ENCODE results near the gene SFRP2. TPM values are rescaled to one million over a fixed set of nuclear protein-coding genes. Genes with fewer than 3 reads are reported as not detected.
A peak's percentile ranks its signal among the peaks of the same experiment; 100 is the strongest.

The SFRP2 gene
- polyA plus RNA-seq, result 3.5 TPM
- long read RNA-seq, donor 1, result 0 reads
- long read RNA-seq, donor 2, partial matches to known transcripts, result 0 of 1 reads
- long read RNA-seq, donor 2, other reads (novel, unspliced or antisense), result 0 of 1 reads
- long read RNA-seq, donor 3, partial matches to known transcripts, result 0 of 1 reads
- long read RNA-seq, donor 3, other reads (novel, unspliced or antisense), result 0 of 1 reads
- long read RNA-seq, donor 4, result 0 reads
- long read RNA-seq, donor 5, transcript SFRP2-201 (3 exons, 2,032 nt), result major isoform, 17 of 17 reads
- long read RNA-seq, donor 5, partial matches to known transcripts, result 0 of 17 reads
- long read RNA-seq, donor 5, other reads (novel, unspliced or antisense), result 0 of 17 reads
- long read RNA-seq, donor 6, partial matches to known transcripts, result 0 of 4 reads
- long read RNA-seq, donor 6, other reads (novel, unspliced or antisense), result 0 of 4 reads
- long read RNA-seq, donor 7, transcript SFRP2-201 (3 exons, 2,032 nt), result major isoform, 28 of 43 reads
- long read RNA-seq, donor 7, partial matches to known transcripts, result 15 of 43 reads
- long read RNA-seq, donor 7, other reads (novel, unspliced or antisense), result 0 of 43 reads
- long read RNA-seq, donor 8, partial matches to known transcripts, result 0 of 3 reads
- long read RNA-seq, donor 8, other reads (novel, unspliced or antisense), result 0 of 3 reads
- long read RNA-seq, donor 9, partial matches to known transcripts, result 0 of 1 reads
- long read RNA-seq, donor 9, other reads (novel, unspliced or antisense), result 0 of 1 reads
- long read RNA-seq, donor 10, partial matches to known transcripts, result 0 of 2 reads
- long read RNA-seq, donor 10, other reads (novel, unspliced or antisense), result 0 of 2 reads
- long read RNA-seq, donor 11, partial matches to known transcripts, result 0 of 1 reads
- long read RNA-seq, donor 11, other reads (novel, unspliced or antisense), result 0 of 1 reads

GRCh38 chr4:153788413-153789276, at the start of gene SFRP2:
Gene SFRP2, minus strand, starts transcription at chr4:153789083. Its CDS starts 248 bp downstream, at chr4:153788835.
- Histone ChIP-seq H3K4me3 (ENCODE audit: low read length) (no peak within 1 kb of the TSS), H3K9me3 (ENCODE audit: control insufficient read depth, low read depth, low read length) (peaks cover 20% of the 10 kb centered on the region), H3K4me1 (ENCODE audit: control insufficient read depth, insufficient read depth, low read length) (peaks cover 17% of the 10 kb centered on the region), H3K27me3 (ENCODE audit: control insufficient read depth, insufficient read depth, low read length) (peaks cover 87% of the 10 kb centered on the region), H3K36me3 (ENCODE audit: control insufficient read depth, insufficient read depth, low read length) (no peaks in the 10 kb centered on the region), H3K27ac (ENCODE audit: low read length) (no peak within 1 kb of the TSS)
- peak in 1 of 2 donors; percentile 27 for DNase-seq
- no CpG with 5 or more reads among the region's 72 CpGs for WGBS (ENCODE audit: insufficient coverage, low lambda C conversion rate)

DNA sequence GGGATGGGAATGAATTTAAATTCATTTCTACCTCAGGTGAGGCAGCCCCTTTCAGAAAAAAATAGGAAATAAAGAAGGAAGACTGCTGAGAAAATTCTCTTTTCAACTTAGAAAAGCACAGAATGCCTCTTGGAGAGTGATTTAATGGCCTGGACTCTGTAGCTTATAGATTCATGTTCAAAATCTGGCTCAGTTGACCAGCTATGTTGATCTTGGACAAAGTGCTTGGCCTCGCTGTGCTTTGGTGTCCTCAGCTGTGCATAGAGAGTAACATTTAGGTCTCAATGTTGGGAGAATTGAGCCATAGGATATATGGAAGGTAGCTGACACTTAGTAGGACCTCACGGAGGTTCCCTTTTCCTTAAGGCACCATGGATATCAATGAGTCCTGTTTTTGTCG, 49.7 kb upstream of the SFRP2 start:
- Histone ChIP-seq H3K4me3 (ENCODE audit: low read length) (no peak overlapping the region), H3K27ac (ENCODE audit: low read length) (no peak overlapping the region), H3K27me3 (ENCODE audit: control insufficient read depth, insufficient read depth, low read length) (no peaks in the 10 kb centered on the region), H3K4me1 (ENCODE audit: control insufficient read depth, insufficient read depth, low read length) (no peaks in the 10 kb centered on the region), H3K36me3 (ENCODE audit: control insufficient read depth, insufficient read depth, low read length) (no peaks in the 10 kb centered on the region), H3K9me3 (ENCODE audit: control insufficient read depth, low read depth, low read length) (no peaks in the 10 kb centered on the region)
- DNase-seq, result no peak
- WGBS (ENCODE audit: insufficient coverage, low lambda C conversion rate), result 43% methylated on average over 2 of the region's 3 CpGs

DNA sequence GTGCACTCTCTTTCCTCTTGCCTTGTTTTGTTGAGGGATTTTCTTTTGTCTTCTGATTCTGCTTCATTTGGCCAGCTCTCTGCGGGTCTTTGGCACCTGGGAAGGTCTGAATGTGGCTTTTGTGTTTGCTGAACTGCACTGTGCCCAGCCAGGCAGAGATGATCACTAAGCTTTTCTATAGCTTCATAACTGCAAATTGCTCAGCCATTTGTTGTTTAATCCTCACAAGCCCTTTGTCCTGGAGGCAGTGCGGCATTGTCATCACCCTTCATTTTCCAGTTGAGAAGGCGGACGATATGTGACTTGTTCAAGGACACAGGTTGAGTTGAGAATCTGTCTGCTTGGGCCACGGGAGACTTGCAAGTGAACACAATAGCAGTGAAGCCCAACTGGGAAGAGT, 46.0 kb upstream of the SFRP2 start:
- Histone ChIP-seq H3K27me3 (ENCODE audit: control insufficient read depth, insufficient read depth, low read length) (peaks cover 2% of the 10 kb centered on the region), H3K9me3 (ENCODE audit: control insufficient read depth, low read depth, low read length) (no peaks in the 10 kb centered on the region), H3K4me3 (ENCODE audit: low read length) (no peak overlapping the region), H3K27ac (ENCODE audit: low read length) (no peak overlapping the region), H3K4me1 (ENCODE audit: control insufficient read depth, insufficient read depth, low read length) (no peaks in the 10 kb centered on the region), H3K36me3 (ENCODE audit: control insufficient read depth, insufficient read depth, low read length) (no peaks in the 10 kb centered on the region)
- DNase-seq, result no peak
- no CpG with 5 or more reads among the region's 5 CpGs for WGBS (ENCODE audit: insufficient coverage, low lambda C conversion rate)

GRCh38 chr4:153832720-153833287, 43.9 kb upstream of the SFRP2 start:
- no peaks in the 10 kb centered on the region for H3K36me3 ChIP-seq (ENCODE audit: control insufficient read depth, insufficient read depth, low read length)
- WGBS (ENCODE audit: insufficient coverage, low lambda C conversion rate), result 83% methylated on average over 1 of the region's 3 CpGs
- DNase-seq, result no peak

DNA sequence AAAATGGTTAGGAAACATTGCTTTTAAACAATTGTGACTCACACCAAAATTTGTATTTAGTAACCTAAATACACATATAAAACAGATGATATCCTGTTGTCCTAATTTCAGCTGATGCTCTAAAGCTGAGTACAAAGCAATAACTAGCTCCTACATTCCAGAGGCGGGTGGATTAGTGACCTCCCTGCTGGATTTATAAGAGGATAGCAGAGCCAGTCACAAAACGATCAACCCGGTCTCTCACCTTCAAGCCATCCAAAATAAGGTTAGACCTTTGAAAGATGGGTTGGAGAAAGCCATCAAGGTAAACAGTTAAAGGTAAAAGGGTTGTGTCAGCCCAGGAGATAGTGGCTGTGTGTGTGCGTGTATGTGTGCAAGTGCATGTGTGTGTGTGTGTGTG, 43.2 kb upstream of the SFRP2 start:
- Histone ChIP-seq H3K4me3 (ENCODE audit: low read length) (no peak overlapping the region), H3K9me3 (ENCODE audit: control insufficient read depth, low read depth, low read length) (no peaks in the 10 kb centered on the region), H3K27ac (ENCODE audit: low read length) (no peak overlapping the region), H3K27me3 (ENCODE audit: control insufficient read depth, insufficient read depth, low read length) (peaks cover 2% of the 10 kb centered on the region), H3K36me3 (ENCODE audit: control insufficient read depth, insufficient read depth, low read length) (no peaks in the 10 kb centered on the region), H3K4me1 (ENCODE audit: control insufficient read depth, insufficient read depth, low read length) (no peaks in the 10 kb centered on the region)
- WGBS (ENCODE audit: insufficient coverage, low lambda C conversion rate), result no CpG with 5 or more reads among the region's 4 CpGs
- DNase-seq, result no peak

More at GRCh38 chr4:153832720-153833287, 43.9 kb upstream of the SFRP2 start:
- no peaks in the 10 kb centered on the region for H3K9me3 ChIP-seq (ENCODE audit: control insufficient read depth, low read depth, low read length)
- no peak overlapping the region for H3K4me3 ChIP-seq (ENCODE audit: low read length)
- no peak overlapping the region for H3K27ac ChIP-seq (ENCODE audit: low read length)
- H3K27me3 ChIP-seq (ENCODE audit: control insufficient read depth, insufficient read depth, low read length), result peaks cover 2% of the 10 kb centered on the region
- no peaks in the 10 kb centered on the region for H3K4me1 ChIP-seq (ENCODE audit: control insufficient read depth, insufficient read depth, low read length)

- WGBS (ENCODE audit: insufficient coverage, low lambda C conversion rate), result no CpG with 5 or more reads among the region's 1 CpG
- Histone ChIP-seq H3K9me3 (ENCODE audit: control insufficient read depth, low read depth, low read length) (no peaks in the 10 kb centered on the region), H3K36me3 (ENCODE audit: control insufficient read depth, insufficient read depth, low read length) (no peaks in the 10 kb centered on the region), H3K27me3 (ENCODE audit: control insufficient read depth, insufficient read depth, low read length) (peaks cover 2% of the 10 kb centered on the region), H3K4me1 (ENCODE audit: control insufficient read depth, insufficient read depth, low read length) (no peaks in the 10 kb centered on the region), H3K4me3 (ENCODE audit: low read length) (no peak overlapping the region), H3K27ac (ENCODE audit: low read length) (no peak overlapping the region)
- no peak for DNase-seq
Measured at GRCh38 chr4:153831245-153831644, 42.4 kb upstream of the SFRP2 start.

GRCh38 chr4:153825691-153826090, 36.8 kb upstream of the SFRP2 start:
- no peaks in the 10 kb centered on the region for H3K9me3 ChIP-seq (ENCODE audit: control insufficient read depth, low read depth, low read length)
- no peaks in the 10 kb centered on the region for H3K4me1 ChIP-seq (ENCODE audit: control insufficient read depth, insufficient read depth, low read length)
- DNase-seq, result no peak
- H3K4me3 ChIP-seq (ENCODE audit: low read length), result no peak overlapping the region
- H3K27ac ChIP-seq (ENCODE audit: low read length), result no peak overlapping the region
- WGBS (ENCODE audit: insufficient coverage, low lambda C conversion rate), result no CpG with 5 or more reads among the region's 2 CpGs
- H3K36me3 ChIP-seq (ENCODE audit: control insufficient read depth, insufficient read depth, low read length), result no peaks in the 10 kb centered on the region
- no peaks in the 10 kb centered on the region for H3K27me3 ChIP-seq (ENCODE audit: control insufficient read depth, insufficient read depth, low read length)

GRCh38 chr4:153825126-153825525, 36.2 kb upstream of the SFRP2 start:
- no peak for DNase-seq
- Histone ChIP-seq H3K4me3 (ENCODE audit: low read length) (no peak overlapping the region), H3K36me3 (ENCODE audit: control insufficient read depth, insufficient read depth, low read length) (no peaks in the 10 kb centered on the region), H3K27me3 (ENCODE audit: control insufficient read depth, insufficient read depth, low read length) (no peaks in the 10 kb centered on the region), H3K4me1 (ENCODE audit: control insufficient read depth, insufficient read depth, low read length) (no peaks in the 10 kb centered on the region), H3K9me3 (ENCODE audit: control insufficient read depth, low read depth, low read length) (no peaks in the 10 kb centered on the region), H3K27ac (ENCODE audit: low read length) (no peak overlapping the region)
- 100% methylated on average over 1 of the region's 4 CpGs for WGBS (ENCODE audit: insufficient coverage, low lambda C conversion rate)

GRCh38 chr4:153824501-153824900, 35.6 kb upstream of the SFRP2 start:
- Histone ChIP-seq H3K36me3 (ENCODE audit: control insufficient read depth, insufficient read depth, low read length) (no peaks in the 10 kb centered on the region), H3K4me1 (ENCODE audit: control insufficient read depth, insufficient read depth, low read length) (no peaks in the 10 kb centered on the region), H3K27ac (ENCODE audit: low read length) (no peak overlapping the region), H3K27me3 (ENCODE audit: control insufficient read depth, insufficient read depth, low read length) (no peaks in the 10 kb centered on the region), H3K9me3 (ENCODE audit: control insufficient read depth, low read depth, low read length) (no peaks in the 10 kb centered on the region), H3K4me3 (ENCODE audit: low read length) (no peak overlapping the region)
- no peak for DNase-seq
